ENCODE results near the gene KCNIP2. TPM values are rescaled to one million over a fixed set of nuclear protein-coding genes. Genes with fewer than 3 reads are reported as not detected.

The KCNIP2 gene
- 0.96 and 0.98 TPM in 2 replicates for total RNA-seq

DNA sequence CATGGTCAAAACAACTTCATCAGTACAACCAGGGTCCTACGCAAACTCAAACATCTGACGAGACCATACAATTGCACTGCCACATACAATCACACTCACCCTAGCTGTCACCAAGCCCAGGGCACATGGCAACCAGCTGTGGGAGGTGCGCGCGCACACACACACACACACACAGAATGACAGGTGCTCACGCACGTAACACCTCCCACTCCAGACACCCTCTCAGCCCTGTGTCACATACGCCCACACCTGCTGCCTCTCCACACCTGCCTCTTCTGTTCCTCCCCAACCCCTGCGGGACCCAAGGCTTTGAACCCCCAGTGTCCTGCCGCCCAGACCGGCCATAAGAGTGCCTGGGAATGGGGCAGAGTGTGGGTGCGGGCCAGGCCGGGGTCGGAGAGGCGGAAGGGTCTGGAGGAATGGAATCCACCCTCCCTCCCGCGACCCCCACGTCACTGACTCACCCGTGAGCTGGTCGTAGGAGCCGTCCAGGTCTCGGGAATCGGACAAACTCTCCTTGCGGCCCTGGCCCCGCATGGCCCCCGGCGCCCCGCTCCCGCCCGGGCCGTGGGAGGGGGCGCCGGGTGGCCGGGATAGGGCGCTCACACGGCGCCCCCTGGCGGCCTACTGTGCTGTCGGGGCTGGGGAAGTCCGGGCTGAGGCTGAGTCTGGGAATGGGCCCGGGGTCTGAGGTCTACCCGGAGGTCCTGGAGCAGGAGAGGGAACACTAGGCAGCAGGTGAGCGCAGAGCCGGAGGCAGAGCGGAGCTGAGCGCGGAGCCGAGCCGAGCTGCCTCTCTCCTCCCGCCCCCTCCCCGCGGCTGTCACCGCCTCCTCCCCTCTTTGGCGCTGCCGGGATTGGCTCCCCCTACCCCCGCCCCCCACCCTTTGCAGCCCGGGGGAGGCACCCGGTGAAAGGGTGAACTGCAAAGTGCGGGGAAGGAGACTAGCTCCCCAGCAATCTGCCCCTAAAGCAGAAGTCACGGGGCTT lies at the start of gene KCNIP2:
TSS of gene KCNIP2 (minus strand) at position 769 of the 990 bp plus-strand sequence. CDS start at position 537, 232 bp downstream.

DNA sequence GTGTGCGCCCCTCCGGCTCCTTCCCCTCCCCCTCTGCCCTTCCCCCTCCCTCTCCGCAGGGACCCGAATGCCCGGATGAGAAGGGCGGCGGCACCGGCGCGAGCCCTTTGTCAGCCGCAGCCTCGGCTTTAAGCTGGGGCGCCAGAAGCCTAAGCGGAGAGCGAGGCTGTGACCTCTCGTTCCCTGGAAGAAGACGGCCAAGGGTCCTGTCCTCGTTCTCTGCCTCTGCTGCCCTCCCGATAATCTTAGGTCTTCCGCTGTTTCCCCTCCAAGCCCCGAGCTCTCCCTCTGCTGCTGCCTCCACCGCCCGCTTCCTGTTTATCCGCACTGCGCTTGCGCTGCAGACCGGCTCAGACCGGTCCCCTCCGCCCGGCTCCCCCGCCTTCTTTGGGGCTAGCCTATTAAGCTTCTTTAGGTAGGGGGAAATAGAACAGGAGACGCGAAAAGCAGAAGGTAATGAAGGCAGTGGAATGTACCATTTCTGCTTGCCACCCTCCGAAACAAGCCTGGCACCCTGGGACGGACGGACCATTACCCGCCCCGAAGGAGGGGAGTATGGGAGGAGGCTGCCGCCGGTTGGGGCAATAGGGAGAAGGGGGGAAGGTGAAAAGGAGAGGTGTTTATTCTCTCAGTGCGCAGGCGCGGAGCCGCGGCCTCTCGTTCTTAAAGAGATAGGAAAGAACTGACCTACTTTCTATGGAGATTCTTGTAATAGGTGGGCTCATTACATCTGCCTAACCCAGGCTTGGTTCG lies 25.3 kb downstream of the KCNIP2 start, which contains the start of gene OGA:
TSS of gene OGA (minus strand) at position 326 of the 753 bp plus-strand sequence. CDS start 422 bp downstream, outside the sequence.

DNA sequence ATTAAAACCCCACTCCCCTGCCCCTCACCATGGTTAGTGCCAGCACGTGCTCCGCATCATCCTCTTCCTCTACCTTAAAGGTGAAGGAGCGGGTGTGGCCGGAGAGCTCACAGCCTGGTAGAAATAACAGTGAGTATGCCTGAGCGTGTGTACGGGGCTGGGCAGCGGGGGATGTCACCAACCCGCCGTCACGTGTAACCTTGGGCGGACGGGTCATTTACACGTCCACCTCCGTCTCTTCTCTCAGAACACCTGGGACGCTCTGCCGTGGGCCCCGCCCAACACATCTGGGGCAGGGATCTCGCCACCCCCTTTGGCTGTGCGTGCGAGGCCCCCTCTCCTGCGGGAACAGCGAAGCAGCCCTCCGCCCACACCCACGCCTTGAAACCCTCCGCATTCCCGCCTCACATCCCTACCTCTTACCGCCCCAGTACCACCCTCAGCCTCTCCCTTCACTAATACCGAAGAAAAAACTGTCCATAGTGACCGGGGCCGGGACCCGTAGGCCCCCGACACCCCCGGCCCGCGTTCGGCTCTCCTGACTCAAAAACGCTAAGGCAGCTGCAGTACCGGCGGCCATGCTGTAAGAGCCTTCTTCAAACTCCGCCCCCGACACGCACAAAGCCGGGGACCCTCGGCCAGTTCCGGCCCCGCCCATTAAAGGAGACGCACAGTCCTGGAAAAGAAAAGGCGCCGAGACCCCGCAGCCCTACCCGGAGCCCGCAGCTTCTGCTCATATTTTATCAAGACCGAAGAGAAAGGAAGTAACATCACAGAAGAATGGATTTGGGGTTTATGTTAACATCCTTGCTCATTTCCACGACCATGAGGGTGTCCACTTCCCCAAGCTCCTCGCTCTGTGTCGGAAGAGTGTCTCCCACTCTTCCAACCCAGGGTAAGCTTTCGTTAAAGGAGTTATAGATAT lies 60.5 kb downstream of the KCNIP2 start, which contains the start of gene NPM3:
TSS of gene NPM3 (minus strand) at position 636 of the 925 bp plus-strand sequence. CDS start at position 580, 56 bp downstream.

Other genes starting within 250 kb of the KCNIP2 start
- 20.5 and 21.2 TPM in 2 replicates for gene FBXW4, start 148.6 kb downstream of the KCNIP2 start, total RNA-seq
- gene FGF8, start 67.7 kb downstream of the KCNIP2 start, total RNA-seq: not detected in 2 replicates
- 96.0 and 116 TPM in 2 replicates for gene NPM3, start 60.4 kb downstream of the KCNIP2 start, total RNA-seq
- gene OGA, start 25.4 kb downstream of the KCNIP2 start, total RNA-seq: 92.7 and 107 TPM in 2 replicates
- 7.3 and 8.5 TPM in 2 replicates for gene ARMH3, start 212.4 kb upstream of the KCNIP2 start, total RNA-seq
- gene HPS6, start 221.5 kb upstream of the KCNIP2 start, total RNA-seq: 34.4 and 37.6 TPM in 2 replicates